Ovary (tissue), 9 donors: ENCODE data around the gene IER5. TPM values are rescaled to one million over a fixed set of nuclear protein-coding genes. Genes with fewer than 3 reads are reported as not detected.
"Not testable (repeated sequence)": the region's sequence is repeated elsewhere in the genome, so short reads cannot be mapped to it uniquely, and the experiment has no call there.

ENCODE experiments used
- DNase-seq, 5 donors: peaks; one replicate each; pipeline ENCODE4 v3.0.0-alpha.2; 2019 to 2020
- H3K27ac ChIP-seq, 2 donors: fragments of 200-600 bp; one replicate each; pipeline versions ENCODE4 v1.5.1 to v1.8.0; 2019 to 2022
- H3K27me3 ChIP-seq: fragments of 200-600 bp; one replicate; pipeline ENCODE4 v1.8.0; 2022
- H3K36me3 ChIP-seq: fragments of 200-600 bp; sonication (generic); one replicate; pipeline ENCODE4 v1.5.1; 2019
- H3K4me1 ChIP-seq: one replicate; pipeline ENCODE4 v1.8.1; 2013; ENCODE audit warnings: mild to moderate bottlenecking, moderate library complexity; ENCODE audit not compliant: insufficient read depth
- H3K4me3 ChIP-seq: fragments of 200-600 bp; sonication (generic); one replicate; pipeline ENCODE4 v1.5.1; 2017
- H3K9me3 ChIP-seq, 2 donors: fragments of 200-600 bp in 1 of 2; sonication (generic) in 1 of 2; one replicate each; pipeline versions ENCODE4 v1.5.1 to v1.8.1; 2013 to 2019; ENCODE audit warnings: mild to moderate bottlenecking in 1 of 2, moderate library complexity in 1 of 2
- EP300 ChIP-seq: sonication (generic); formaldehyde crosslinking; IDR thresholded peaks from one replicate; pipeline ENCODE4 v1.6.1; 2017; ENCODE audit warnings: antibody characterized with exemption
- POLR2A ChIP-seq: fragments of 450-650 bp; IDR thresholded peaks from one replicate; pipeline ENCODE4 v1.6.1; 2017; ENCODE audit warnings: antibody characterized with exemption, mild to moderate bottlenecking, moderate library complexity
- WGBS, 3 donors: extraction: QIAGEN DNeasy Blood & Tissue Kit in 1 of 3; methylation state at CpG; one replicate each; pipeline versions ENCODE4 v1.1.5 to v1.1.7; 2013 to 2017; 5-methylcytosine and 5-hydroxymethylcytosine counted together
- intact Hi-C, 4 donors: fragments of 100-400 bp; cut with DNase I; formaldehyde crosslinking; loops; one replicate each; pipeline versions ENCODE4 v1.11.0 to v1.15.1; 2022 to 2023
- polyA plus RNA-seq, 2 donors: library from polyadenylated mRNA; stranded (reverse); fragments of 200-250 nt in 1 of 2; fragments of 350-450 nt in 1 of 2; fragmentation: Illumina TruSeq in 1 of 2; extraction: RNeasy Lipid Tissue Mini Kit (QIAGEN cat#74804) in 1 of 2; gene quantifications; one replicate each; pipeline ENCODE4 v1.2.3, GENCODE V29; 2013 to 2014
- total RNA-seq, 7 donors: library from RNA; depleted of rRNA in 2 of 7; stranded (reverse); fragments of >200 nt in 2 of 7; fragmentation: NEBNext Ultra II Directional in 3 of 7; extraction: Animal tissue kit (Norgen Biotek cat#: 25700) in 3 of 7; gene quantifications; one replicate each; pipeline versions ENCODE4 v1.1.0 to v1.2.4, GENCODE V29; 2016 to 2023
- TF ChIP-seq, protein P1 (sequence below), 3 donors: fragments of 450-650 bp in 2 of 3; fragments of 200-600 bp in 1 of 3; IDR thresholded peaks; one replicate each; pipeline versions ENCODE4 v1.5.1 to v1.8.0; 2016 to 2022; ENCODE audit warnings: antibody characterized with exemption in 3 of 3, mild to moderate bottlenecking in 1 of 3
- donor health status: DM: no; HTN: no; CAD: no; lungs with moderate emphysema.
- donor health status: DM: no; HTN: no; CAD: no.
- donor health status: Bipolar disorder and iron deficiency.
- donor health status: DM: yes; HTN: yes; CAD: no.
- donor health status: DM: no; HTN: no; CAD: no.
- donor health status: DM: yes; HTN: yes; CAD: no.

The IER5 gene
- total and polyA plus RNA-seq, 9 donors: 2.5 to 43.4 (median 5.7) TPM

DNA sequence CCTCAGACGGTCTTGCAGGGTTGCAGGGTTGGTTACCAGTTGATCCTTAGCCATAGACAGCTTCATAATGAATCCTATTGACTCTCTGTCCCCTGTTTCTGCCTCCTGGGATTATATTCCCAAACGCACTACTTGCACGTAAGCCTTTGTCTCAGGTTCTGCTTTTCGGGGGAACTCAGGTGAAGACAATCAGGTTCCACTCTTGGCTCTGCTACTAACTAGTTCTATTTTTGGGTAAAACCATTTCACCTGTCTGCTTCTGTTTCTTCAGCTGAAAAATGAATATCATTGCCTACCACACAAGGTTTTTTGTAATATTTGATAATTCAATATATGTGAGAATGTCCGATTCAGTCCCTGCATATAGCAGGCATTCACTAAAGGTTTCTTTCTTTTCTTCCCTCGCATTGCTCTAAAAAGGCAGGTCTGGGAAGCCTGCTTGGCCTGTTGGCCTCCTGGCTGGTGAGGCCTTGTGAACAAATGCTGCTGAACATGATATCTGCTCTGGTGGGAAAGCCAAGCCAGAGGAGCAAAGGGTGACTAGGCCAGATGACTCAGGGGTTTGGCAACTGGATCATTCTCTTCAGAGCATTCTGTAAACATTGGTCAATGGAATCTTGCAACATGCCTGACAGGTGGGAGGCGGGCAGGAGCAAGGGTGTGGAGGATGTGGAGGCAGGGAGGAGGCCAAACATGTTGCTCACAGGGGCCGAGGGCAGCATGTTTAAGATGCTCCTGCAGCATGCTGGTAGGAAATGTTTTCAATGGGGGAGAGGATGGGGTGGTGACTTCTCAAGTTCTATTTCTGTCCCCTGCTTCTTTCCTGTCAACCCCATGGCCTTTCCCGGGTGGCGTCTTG is 23.8 kb downstream of the IER5 start:
- 56 to 62% (median 62%) methylated on average over 10 of the region's 10 CpGs for WGBS, 3 donors
- peak; percentile 50 to 86 (median 78) for DNase-seq
- TF ChIP-seq, protein P1, sequence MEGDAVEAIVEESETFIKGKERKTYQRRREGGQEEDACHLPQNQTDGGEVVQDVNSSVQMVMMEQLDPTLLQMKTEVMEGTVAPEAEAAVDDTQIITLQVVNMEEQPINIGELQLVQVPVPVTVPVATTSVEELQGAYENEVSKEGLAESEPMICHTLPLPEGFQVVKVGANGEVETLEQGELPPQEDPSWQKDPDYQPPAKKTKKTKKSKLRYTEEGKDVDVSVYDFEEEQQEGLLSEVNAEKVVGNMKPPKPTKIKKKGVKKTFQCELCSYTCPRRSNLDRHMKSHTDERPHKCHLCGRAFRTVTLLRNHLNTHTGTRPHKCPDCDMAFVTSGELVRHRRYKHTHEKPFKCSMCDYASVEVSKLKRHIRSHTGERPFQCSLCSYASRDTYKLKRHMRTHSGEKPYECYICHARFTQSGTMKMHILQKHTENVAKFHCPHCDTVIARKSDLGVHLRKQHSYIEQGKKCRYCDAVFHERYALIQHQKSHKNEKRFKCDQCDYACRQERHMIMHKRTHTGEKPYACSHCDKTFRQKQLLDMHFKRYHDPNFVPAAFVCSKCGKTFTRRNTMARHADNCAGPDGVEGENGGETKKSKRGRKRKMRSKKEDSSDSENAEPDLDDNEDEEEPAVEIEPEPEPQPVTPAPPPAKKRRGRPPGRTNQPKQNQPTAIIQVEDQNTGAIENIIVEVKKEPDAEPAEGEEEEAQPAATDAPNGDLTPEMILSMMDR (IDR thresholded peaks at IDR 0.05): no peak
- TF ChIP-seq POLR2A: no peak
- peak; percentile 9 for TF ChIP-seq EP300
- Histone ChIP-seq H3K4me1 (no peaks in the 10 kb centered on the region), H3K27ac (no peak overlapping the region), H3K9me3 (no peaks in the 10 kb centered on the region), H3K36me3 (no peaks in the 10 kb centered on the region), H3K27me3 (no peaks in the 10 kb centered on the region), H3K4me3 (no peak overlapping the region)
- intact Hi-C loops: no loop called here

DNA sequence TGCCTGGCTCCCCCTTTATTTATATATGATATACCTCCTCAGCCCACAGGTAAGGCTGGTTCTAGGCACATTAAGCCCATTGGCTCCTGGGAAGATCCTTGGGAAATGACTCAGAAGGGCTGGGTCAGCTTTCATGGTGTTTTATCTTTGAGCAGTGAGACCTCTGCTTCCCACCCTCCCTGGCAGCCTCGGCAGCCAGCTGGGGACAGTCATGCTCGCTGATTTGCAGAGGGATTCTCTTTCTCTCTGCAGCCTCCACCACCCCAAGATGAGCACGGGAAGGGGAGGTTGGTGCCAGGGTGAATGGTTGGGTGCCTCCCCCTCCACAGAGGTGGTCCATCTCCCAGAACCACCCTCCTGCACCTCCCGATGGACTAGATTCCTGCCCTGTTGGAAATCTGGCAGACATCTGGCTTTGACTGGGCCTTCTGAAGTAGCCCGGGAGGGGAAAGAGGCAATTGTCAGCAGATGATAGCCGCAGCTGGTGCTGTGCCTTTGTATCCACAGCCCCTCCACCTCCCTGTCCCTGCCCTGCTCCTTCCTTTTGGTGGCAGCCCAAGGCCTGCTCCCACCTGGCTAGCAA is 24.6 kb downstream of the IER5 start:
- DNase-seq: no peak
- Histone ChIP-seq H3K27ac (no peak overlapping the region), H3K36me3 (no peaks in the 10 kb centered on the region), H3K4me1 (no peaks in the 10 kb centered on the region), H3K4me3 (no peak overlapping the region), H3K27me3 (no peaks in the 10 kb centered on the region), H3K9me3 (no peaks in the 10 kb centered on the region)
- WGBS, 3 donors: 29 to 34% (median 31%) methylated on average over 6 of the region's 6 CpGs
- TF ChIP-seq, protein P1 (IDR thresholded peaks at IDR 0.05): no peak
- TF ChIP-seq POLR2A (no peak), EP300 (no peak)
- intact Hi-C loops: no loop called here

DNA sequence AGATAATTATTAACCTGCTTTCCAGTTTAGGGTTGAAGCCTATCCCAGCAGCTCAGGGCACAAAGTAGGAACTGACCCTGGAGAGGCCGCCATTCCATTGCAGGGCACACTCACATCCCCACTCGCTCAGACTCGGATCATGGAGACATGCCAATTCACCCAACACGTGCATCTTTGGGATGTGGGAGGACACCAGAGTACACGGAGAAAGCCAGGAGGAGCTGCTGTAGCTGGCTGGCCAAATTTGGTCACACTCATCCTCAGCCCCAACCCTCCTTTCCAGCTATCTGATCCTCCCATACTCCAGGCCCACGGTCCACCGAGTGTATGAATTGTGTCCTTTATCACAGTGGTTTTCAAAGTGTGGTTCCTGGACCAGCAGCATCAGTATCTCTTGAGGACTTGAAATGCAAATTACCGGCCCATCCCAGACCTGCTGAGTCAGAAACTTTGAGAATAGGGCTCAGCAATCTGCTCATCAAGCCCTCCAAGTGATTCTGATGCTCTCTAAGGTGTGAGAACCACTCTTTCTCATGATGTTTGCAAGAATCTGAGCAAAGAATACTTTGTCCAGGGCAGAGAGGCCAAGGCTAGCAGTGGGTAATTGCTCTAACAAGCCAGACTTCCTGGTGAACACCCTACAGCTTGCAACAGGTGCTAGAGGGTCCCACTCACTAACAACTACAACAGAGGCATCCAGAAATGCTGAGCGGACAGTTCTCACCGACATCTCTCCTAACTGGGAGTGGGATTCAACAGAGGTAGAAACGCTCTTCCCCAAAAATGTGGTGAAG is 26.3 kb downstream of the IER5 start:
- TF ChIP-seq EP300: no peak
- TF ChIP-seq, protein P1 (IDR thresholded peaks at IDR 0.05): no peak
- no peak for TF ChIP-seq POLR2A
- H3K4me3 ChIP-seq: no peak overlapping the region
- no peak overlapping the region for H3K27ac ChIP-seq
- H3K36me3 ChIP-seq: no peaks in the 10 kb centered on the region
- no peaks in the 10 kb centered on the region for H3K9me3 ChIP-seq
- 58 to 59% (median 58%) methylated on average over 11 of the region's 11 CpGs for WGBS, 3 donors
- DNase-seq: no peak
- intact Hi-C loops: no loop called here
- H3K4me1 ChIP-seq: no peaks in the 10 kb centered on the region
- no peaks in the 10 kb centered on the region for H3K27me3 ChIP-seq

DNA sequence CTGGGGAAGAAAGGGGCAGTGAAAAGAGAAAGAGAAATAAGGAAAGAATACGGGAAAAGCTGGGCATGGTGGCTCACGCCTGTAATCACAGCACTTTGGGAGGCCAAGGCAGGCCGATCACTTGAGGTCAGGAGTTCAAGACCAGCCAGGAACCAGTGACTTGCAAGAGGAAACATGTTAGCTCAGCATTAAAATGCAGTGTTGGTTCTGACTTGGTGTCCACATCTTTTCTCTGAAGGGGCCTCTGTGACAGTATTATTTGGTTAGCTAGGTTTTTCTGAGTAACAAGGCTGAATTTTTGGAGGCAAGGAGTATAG is 26.8 kb downstream of the IER5 start:
- Histone ChIP-seq H3K27me3 (no peaks in the 10 kb centered on the region), H3K36me3 (no peaks in the 10 kb centered on the region), H3K27ac (no peak overlapping the region), H3K9me3 (no peaks in the 10 kb centered on the region), H3K4me1 (no peaks in the 10 kb centered on the region), H3K4me3 (no peak overlapping the region)
- TF ChIP-seq EP300 (no peak), POLR2A (no peak)
- TF ChIP-seq, protein P1 (IDR thresholded peaks at IDR 0.05): no peak
- intact Hi-C loops: no loop called here
- 87 to 94% (median 92%) methylated on average over 3 of the region's 3 CpGs for WGBS, 3 donors
- no peak for DNase-seq

DNA sequence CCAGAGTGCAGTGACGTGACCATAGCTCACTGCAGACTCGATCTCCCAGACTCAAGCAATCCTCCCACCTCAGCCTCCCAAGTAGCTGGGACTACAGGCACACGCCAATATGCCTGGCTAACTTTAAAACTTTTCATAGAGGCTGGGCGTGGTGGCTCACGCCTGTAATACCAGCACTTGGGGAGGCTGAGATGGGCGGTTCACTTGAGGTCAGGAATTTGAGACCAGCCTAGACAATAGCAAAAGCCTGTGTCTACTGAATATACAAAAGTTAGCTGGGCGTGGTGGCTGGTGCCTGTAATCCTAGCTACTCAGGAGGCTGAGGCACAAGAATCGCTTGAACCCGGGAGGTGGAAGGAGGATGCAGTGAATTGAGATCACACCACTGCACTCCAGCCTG is 27.5 kb downstream of the IER5 start:
- DNase-seq, H3K4me3 ChIP-seq, intact Hi-C loops, H3K9me3 ChIP-seq, H3K36me3 ChIP-seq, H3K4me1 ChIP-seq, H3K27ac ChIP-seq, H3K27me3 ChIP-seq: not testable (repeated sequence)
- 94 to 96% (median 95%) methylated on average over 9 of the region's 9 CpGs for WGBS, 3 donors
